Left ventricle myocardium inferior (tissue), 1 donor: ENCODE measurements around the gene MPC1L. TPM values are rescaled to one million over a fixed set of nuclear protein-coding genes. Genes with fewer than 3 reads are reported as not detected.

Experiments
- DNase-seq: peaks from one replicate; pipeline ENCODE4 v3.0.0-alpha.2; 2020
- H3K27ac ChIP-seq: fragments of 200-600 bp; replicated peaks from 2 replicates; pipeline ENCODE4 v1.8.0; 2021
- H3K27me3 ChIP-seq: fragments of 200-600 bp; 2 replicates; pipeline ENCODE4 v1.8.0; 2021; ENCODE audit warnings: low read depth
- H3K36me3 ChIP-seq: fragments of 200-600 bp; 2 replicates; pipeline ENCODE4 v1.8.0; 2021
- H3K4me1 ChIP-seq: fragments of 200-600 bp; 2 replicates; pipeline ENCODE4 v1.8.0; 2021
- H3K4me3 ChIP-seq: fragments of 200-600 bp; 2 replicates; pipeline ENCODE4 v1.8.0; 2021; ENCODE audit warnings: mild to moderate bottlenecking, moderate library complexity
- H3K9me3 ChIP-seq: fragments of 200-600 bp; replicated peaks from 2 replicates; pipeline ENCODE4 v1.8.0; 2021
- CTCF ChIP-seq: fragments of 200-600 bp; IDR thresholded peaks from 2 replicates; pipeline ENCODE4 v1.8.0; 2021; ENCODE audit warnings: antibody characterized with exemption, mild to moderate bottlenecking, borderline replicate concordance
- intact Hi-C: fragments of 100-400 bp; cut with micrococcal nuclease; formaldehyde crosslinking; loops from one replicate; pipeline ENCODE4 v1.11.0; 2022
- total RNA-seq: library from RNA; stranded (reverse); fragmentation: NEBNext Ultra II Directional; extraction: Animal tissue kit (Norgen Biotek cat#: 25700); gene quantifications from one replicate; pipeline ENCODE4 v1.2.1, GENCODE V29; 2021
- donor health status: DM: no; HTN: yes; CAD: no; lungs with severe emphysema.

The MPC1L gene
- total RNA-seq, 1 donor from 2014 or later, result not detected

GRCh38 chrX:40622479-40623138 is 619 bp upstream of the MPC1L start:
- intact Hi-C loops, result no loop called here
- Histone ChIP-seq H3K27me3 (no peaks in the 10 kb centered on the region), H3K9me3 (no peaks in the 10 kb centered on the region), H3K36me3 (peaks cover 7% of the 10 kb centered on the region), H3K27ac (no peak overlapping the region), H3K4me3 (no peak overlapping the region), H3K4me1 (no peaks in the 10 kb centered on the region)
- no peak for DNase-seq
- TF ChIP-seq CTCF, result no peak

- intact Hi-C loops, result no loop called here
- DNase-seq, result no peak
- H3K27ac ChIP-seq, result no peak overlapping the region
- no peaks in the 10 kb centered on the region for H3K4me1 ChIP-seq
- H3K27me3 ChIP-seq, result no peaks in the 10 kb centered on the region
- no peak overlapping the region for H3K4me3 ChIP-seq
- H3K36me3 ChIP-seq, result peaks cover 15% of the 10 kb centered on the region
- H3K9me3 ChIP-seq, result no peaks in the 10 kb centered on the region
- no peak for TF ChIP-seq CTCF
These were observed 437 bp downstream of the MPC1L start for GRCh38 chrX:40623665-40624064.

- H3K27me3 ChIP-seq, result no peaks in the 10 kb centered on the region
- no peaks in the 10 kb centered on the region for H3K9me3 ChIP-seq
- H3K4me3 ChIP-seq, result no peak overlapping the region
- no peaks in the 10 kb centered on the region for H3K4me1 ChIP-seq
- intact Hi-C loops, result no loop called here
- H3K27ac ChIP-seq, result no peak overlapping the region
- DNase-seq, result no peak
- peaks cover 27% of the 10 kb centered on the region for H3K36me3 ChIP-seq
- TF ChIP-seq CTCF, result no peak
These were observed 2.1 kb downstream of the MPC1L start for GRCh38 chrX:40625294-40625693.

GRCh38 chrX:40628506-40628905 is 5.3 kb downstream of the MPC1L start:
- intact Hi-C loops, result no loop called here
- Histone ChIP-seq H3K4me3 (no peak overlapping the region), H3K27ac (no peak overlapping the region), H3K4me1 (no peaks in the 10 kb centered on the region), H3K9me3 (no peaks in the 10 kb centered on the region), H3K27me3 (no peaks in the 10 kb centered on the region), H3K36me3 (peaks cover 52% of the 10 kb centered on the region)
- no peak for TF ChIP-seq CTCF
- DNase-seq, result no peak

GRCh38 chrX:40632199-40632598 is 9.0 kb downstream of the MPC1L start:
- no peak for TF ChIP-seq CTCF
- Histone ChIP-seq H3K4me3 (no peak overlapping the region), H3K36me3 (peaks cover 83% of the 10 kb centered on the region), H3K27ac (no peak overlapping the region), H3K9me3 (no peaks in the 10 kb centered on the region), H3K4me1 (no peaks in the 10 kb centered on the region), H3K27me3 (no peaks in the 10 kb centered on the region)
- intact Hi-C loops, result no loop called here
- DNase-seq, result no peak

- Histone ChIP-seq H3K4me3 (no peak overlapping the region), H3K27ac (no peak overlapping the region), H3K27me3 (no peaks in the 10 kb centered on the region), H3K36me3 (peaks cover 62% of the 10 kb centered on the region), H3K9me3 (no peaks in the 10 kb centered on the region), H3K4me1 (peaks cover 13% of the 10 kb centered on the region)
- intact Hi-C loops, result no loop called here
- no peak for DNase-seq
- TF ChIP-seq CTCF, result no peak
These were observed 14.5 kb downstream of the MPC1L start for GRCh38 chrX:40637687-40638086.
